Neural crest cell (in vitro differentiated cells): ENCODE measurements around the gene GMEB2. TPM values are rescaled to one million over a fixed set of nuclear protein-coding genes. Genes with fewer than 3 reads are reported as not detected.
A peak's percentile ranks its signal among the peaks of the same experiment; 100 is the strongest.
"Not testable (repeated sequence)": the region's sequence is repeated elsewhere in the genome, so short reads cannot be mapped to it uniquely, and the experiment has no call there.

Experiments
- DNase-seq: peaks from one replicate; pipeline ENCODE4 v3.0.0; 2021; ENCODE audit warnings: low read depth, mixed read lengths, low spot score
- H3K27ac Mint-ChIP-seq: one replicate; pipeline ENCODE4 v1.8.0; 2021; ENCODE audit warnings: mild to moderate bottlenecking, mixed read lengths; ENCODE audit not compliant: unreplicated experiment
- H3K27me3 Mint-ChIP-seq: 2 replicates; pipeline ENCODE4 v1.8.0; 2021; ENCODE audit warnings: low read depth, mild to moderate bottlenecking, mixed read lengths
- H3K36me3 Mint-ChIP-seq: 2 replicates; pipeline ENCODE4 v1.8.0; 2021; ENCODE audit warnings: low read depth, mild to moderate bottlenecking, mixed read lengths
- H3K4me1 Mint-ChIP-seq: 2 replicates; pipeline ENCODE4 v1.8.0; 2021; ENCODE audit warnings: mixed read lengths
- H3K4me3 Mint-ChIP-seq: one replicate; pipeline ENCODE4 v1.8.0; 2021; ENCODE audit warnings: mild to moderate bottlenecking, mixed read lengths
- H3K9me3 Mint-ChIP-seq: 2 replicates; pipeline ENCODE4 v1.8.0; 2021; ENCODE audit warnings: mixed read lengths
- total RNA-seq: library from RNA; stranded (reverse); gene quantifications from 2 replicates; pipeline ENCODE4 v1.2.1, GENCODE V29; 2021
- TF ChIP-seq, protein P1 (sequence below): fragments of 200-600 bp; sonication (generic); conservative IDR thresholded peaks from 2 replicates; pipeline ENCODE4 v1.5.0; 2021; ENCODE audit warnings: antibody characterized with exemption, mild to moderate bottlenecking

GMEB2 gene
- total RNA-seq, 1 donor from 2014 or later: 15.2 TPM

DNA sequence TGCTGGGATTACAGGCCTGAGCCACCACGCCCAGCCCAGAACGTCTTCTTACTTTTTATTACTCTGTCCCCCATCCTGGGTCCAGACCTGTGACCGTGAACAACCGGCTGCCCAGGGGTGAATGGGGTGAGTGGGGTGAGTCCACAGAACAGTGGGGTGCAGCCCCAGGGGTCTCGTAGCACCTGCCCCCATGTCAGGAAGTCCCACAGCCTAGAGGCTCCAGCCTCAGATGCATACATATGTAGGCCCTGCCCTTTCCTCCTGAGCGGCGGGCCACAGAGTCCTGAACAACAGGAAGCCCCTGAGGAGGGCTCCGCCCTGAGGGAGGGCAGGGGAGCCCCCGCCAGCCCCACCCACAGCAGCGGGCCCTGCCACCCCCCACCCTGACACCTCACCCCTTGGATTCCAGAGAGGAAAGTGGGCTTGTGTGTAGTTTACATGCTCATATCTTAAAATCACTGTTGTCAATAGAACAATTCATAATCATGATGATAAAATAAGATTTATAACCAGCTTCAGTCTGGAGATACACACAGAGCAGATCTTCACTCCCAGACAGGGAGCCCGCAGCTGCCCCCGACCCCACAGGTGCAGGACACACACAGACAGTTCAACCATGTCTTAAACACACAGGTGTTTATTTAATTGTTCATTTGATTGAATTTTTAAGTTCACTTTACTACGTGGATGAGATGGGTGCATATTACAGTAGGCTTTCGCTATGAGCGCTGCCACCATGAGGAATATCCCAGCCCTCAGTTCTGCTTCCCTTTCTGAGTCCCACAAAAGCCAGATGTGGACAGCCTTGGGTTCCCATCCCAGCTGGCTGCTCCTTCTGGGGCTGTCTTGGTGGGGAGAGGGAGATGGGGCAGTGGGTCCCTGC lies 12.4 kb upstream of the GMEB2 start:
- no peaks in the 10 kb centered on the region for H3K36me3 Mint-ChIP-seq
- H3K4me3 Mint-ChIP-seq: peak overlapping the region; percentile 15
- no peaks in the 10 kb centered on the region for H3K27me3 Mint-ChIP-seq
- H3K9me3 Mint-ChIP-seq: no peaks in the 10 kb centered on the region
- no peak overlapping the region for H3K27ac Mint-ChIP-seq
- DNase-seq: no peak
- TF ChIP-seq, protein P1, sequence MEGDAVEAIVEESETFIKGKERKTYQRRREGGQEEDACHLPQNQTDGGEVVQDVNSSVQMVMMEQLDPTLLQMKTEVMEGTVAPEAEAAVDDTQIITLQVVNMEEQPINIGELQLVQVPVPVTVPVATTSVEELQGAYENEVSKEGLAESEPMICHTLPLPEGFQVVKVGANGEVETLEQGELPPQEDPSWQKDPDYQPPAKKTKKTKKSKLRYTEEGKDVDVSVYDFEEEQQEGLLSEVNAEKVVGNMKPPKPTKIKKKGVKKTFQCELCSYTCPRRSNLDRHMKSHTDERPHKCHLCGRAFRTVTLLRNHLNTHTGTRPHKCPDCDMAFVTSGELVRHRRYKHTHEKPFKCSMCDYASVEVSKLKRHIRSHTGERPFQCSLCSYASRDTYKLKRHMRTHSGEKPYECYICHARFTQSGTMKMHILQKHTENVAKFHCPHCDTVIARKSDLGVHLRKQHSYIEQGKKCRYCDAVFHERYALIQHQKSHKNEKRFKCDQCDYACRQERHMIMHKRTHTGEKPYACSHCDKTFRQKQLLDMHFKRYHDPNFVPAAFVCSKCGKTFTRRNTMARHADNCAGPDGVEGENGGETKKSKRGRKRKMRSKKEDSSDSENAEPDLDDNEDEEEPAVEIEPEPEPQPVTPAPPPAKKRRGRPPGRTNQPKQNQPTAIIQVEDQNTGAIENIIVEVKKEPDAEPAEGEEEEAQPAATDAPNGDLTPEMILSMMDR: no peak
- peaks cover 3% of the 10 kb centered on the region for H3K4me1 Mint-ChIP-seq

GRCh38 chr20:63636752-63637628 lies 10.1 kb upstream of the GMEB2 start:
- DNase-seq: no peak
- Mint-ChIP-seq H3K27me3 (no peaks in the 10 kb centered on the region), H3K9me3 (no peaks in the 10 kb centered on the region), H3K4me1 (no peaks in the 10 kb centered on the region), H3K27ac (no peak overlapping the region), H3K4me3 (no peak overlapping the region), H3K36me3 (no peaks in the 10 kb centered on the region)
- TF ChIP-seq, protein P1: no peak

DNA sequence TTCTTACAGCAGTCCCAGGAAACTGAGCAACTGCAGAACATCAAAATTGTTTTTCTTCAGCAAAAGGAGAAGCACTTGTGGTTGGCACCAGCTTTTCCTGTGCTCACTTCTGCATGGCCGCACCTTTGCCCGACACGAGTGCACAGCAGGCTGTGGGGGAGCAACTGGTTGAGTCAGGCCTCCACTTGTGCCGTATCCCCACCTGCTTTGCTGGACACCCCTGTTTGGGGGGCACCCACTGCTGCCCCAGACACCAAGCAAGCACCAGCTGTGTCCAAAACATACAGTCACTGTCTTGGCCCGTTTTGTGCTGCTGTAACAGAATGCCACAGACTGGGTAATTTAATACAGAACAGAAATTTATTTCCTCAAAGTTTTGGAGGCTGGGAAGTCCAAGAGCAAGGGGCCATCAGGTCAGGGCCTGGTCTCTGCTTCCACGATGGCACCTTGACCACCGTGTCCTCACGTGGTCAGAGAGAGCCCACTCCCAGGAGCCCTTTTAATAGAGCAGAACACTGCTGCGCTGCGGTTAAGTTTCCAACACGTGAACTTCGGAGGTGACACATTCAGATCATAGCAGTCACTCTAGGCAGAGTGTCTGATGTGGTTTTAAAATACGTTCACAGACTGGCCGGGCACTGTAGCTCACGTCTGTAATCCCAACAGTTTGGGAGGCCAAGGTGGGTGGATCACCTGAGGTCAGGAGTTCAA lies 8.7 kb upstream of the GMEB2 start:
- H3K27ac Mint-ChIP-seq: no peak overlapping the region
- DNase-seq: no peak
- no peak overlapping the region for H3K4me3 Mint-ChIP-seq
- TF ChIP-seq, protein P1: no peak
- no peaks in the 10 kb centered on the region for H3K27me3 Mint-ChIP-seq
- H3K9me3 Mint-ChIP-seq: no peaks in the 10 kb centered on the region
- H3K4me1 Mint-ChIP-seq: no peaks in the 10 kb centered on the region
- no peaks in the 10 kb centered on the region for H3K36me3 Mint-ChIP-seq

DNA sequence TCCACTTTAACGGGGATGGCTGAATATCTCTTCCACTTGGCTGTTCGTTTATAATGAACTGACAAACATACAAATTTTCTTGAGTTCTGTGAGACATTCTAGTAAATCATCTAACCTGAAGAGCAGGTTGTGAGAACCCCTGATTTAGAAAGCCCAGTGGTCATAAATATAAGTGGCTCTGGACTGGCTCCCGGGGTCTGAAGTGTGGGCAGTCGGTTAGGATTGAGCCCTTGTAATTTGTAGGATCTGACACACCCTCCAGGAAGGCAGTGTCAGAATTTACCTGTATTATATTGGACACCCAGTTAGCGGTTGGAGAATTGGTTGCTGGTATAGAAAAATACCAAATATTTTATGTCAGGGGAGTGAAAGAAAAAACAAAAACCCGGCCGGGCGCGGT lies 6.8 kb upstream of the GMEB2 start:
- H3K9me3 Mint-ChIP-seq: no peaks in the 10 kb centered on the region
- H3K27me3 Mint-ChIP-seq: no peaks in the 10 kb centered on the region
- no peaks in the 10 kb centered on the region for H3K36me3 Mint-ChIP-seq
- peaks cover 8% of the 10 kb centered on the region for H3K4me1 Mint-ChIP-seq
- no peak for DNase-seq
- H3K27ac Mint-ChIP-seq: no peak overlapping the region
- TF ChIP-seq, protein P1: no peak
- no peak overlapping the region for H3K4me3 Mint-ChIP-seq

DNA sequence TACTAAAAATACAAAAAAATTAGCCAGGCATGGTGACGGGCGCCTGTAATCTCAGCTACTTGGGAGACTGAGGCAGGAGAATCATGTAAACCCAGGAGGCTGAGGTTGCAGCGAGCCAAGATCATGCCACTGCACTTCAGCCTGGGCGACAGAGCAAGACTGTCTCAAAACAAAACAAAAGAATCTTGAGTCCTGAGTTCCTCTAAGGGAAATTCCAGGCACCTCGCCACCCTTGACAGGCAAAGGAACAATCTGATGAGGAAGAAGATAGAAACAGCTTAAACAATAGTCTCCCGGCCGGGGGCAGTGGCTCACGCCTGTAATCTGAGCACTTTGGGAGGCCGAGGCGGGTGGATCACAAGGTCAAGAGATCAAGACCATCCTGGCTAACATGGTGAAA lies 4.5 kb upstream of the GMEB2 start:
- not testable (repeated sequence) for H3K9me3 Mint-ChIP-seq, H3K27me3 Mint-ChIP-seq, H3K36me3 Mint-ChIP-seq, DNase-seq, H3K27ac Mint-ChIP-seq
- H3K4me3 Mint-ChIP-seq: peak overlapping the region; percentile 41
- H3K4me1 Mint-ChIP-seq: peaks cover 16% of the 10 kb centered on the region

DNA sequence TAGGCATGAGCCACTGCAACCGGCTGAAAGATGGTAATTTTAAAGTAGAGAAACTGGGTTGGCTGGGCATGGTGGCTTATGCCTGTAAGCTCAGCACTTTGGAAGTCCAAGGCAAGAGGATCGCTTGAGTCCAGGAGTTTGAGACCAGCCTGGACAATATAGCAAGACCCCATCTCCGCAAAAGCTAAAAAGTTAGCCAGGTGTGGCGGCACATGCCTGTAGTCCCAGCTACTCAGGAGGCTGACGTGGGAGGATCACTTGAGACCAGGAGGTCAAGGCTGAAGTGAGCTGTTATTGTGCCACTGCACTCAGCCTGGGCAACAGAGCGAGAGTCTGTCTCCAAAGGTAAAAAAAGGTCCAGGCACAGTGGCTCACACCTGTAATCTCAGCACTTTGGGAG lies 4.1 kb upstream of the GMEB2 start:
- H3K27me3 Mint-ChIP-seq, DNase-seq, H3K4me3 Mint-ChIP-seq, H3K36me3 Mint-ChIP-seq, H3K27ac Mint-ChIP-seq, H3K9me3 Mint-ChIP-seq: not testable (repeated sequence)
- peaks cover 16% of the 10 kb centered on the region for H3K4me1 Mint-ChIP-seq
